GM18870 (cell line): ENCODE measurements around the gene PTPRN2.

ENCODE experiments used
- ATAC-seq: cut with Tn5 transposase; IDR thresholded peaks from one replicate; pipeline ENCODE4 v1.9.1; 2021; ENCODE audit warnings: moderate library complexity; ENCODE audit not compliant: unreplicated experiment

The PTPRN2 gene

GRCh38 chr7:157690058-157690832 lies 897.4 kb downstream of the PTPRN2 start:
- no peak for ATAC-seq

DNA sequence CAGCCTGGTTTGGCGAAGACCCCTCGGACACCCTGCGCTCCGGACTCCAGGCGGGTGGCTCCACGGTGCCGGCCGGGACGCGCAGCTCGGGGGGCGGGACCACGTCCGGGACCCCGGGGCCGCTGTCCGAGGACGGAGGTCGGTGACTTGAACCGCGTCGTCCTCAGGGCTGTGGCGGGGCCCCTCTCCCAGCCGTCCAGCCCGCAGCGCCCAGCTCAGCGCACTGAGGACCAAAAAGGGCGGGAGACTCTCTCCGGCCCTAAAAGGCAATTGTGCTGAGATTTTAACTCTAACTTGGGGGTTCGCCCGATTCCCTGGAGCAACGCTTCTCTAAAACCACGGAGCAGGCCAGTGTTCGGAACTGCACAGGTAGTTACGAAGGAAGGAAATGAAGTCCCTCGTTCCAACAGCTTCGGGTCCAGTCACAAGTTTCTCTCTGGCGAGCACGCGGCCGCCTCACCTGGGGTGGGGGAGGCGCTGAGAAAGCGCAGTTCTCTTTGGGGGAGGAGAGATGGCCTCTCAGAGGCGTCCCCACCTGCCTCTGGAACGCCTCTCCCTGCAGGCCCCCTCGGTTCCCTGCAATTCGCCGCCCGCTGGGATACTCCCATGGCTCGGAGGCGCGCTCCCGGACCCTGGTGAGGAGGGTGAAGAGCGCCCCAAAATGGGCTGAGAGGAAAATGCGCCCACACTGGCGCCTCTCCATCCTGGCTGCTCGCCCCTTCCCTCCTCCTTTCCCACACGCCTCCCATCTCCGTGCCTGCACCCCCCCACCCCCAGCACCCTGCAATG lies 898.2 kb downstream of the PTPRN2 start:
- no peak for ATAC-seq

- no peak for ATAC-seq
Measured at GRCh38 chr7:157688533-157689268, 898.9 kb downstream of the PTPRN2 start.

GRCh38 chr7:157687845-157688532 lies 899.6 kb downstream of the PTPRN2 start:
- ATAC-seq = no peak

DNA sequence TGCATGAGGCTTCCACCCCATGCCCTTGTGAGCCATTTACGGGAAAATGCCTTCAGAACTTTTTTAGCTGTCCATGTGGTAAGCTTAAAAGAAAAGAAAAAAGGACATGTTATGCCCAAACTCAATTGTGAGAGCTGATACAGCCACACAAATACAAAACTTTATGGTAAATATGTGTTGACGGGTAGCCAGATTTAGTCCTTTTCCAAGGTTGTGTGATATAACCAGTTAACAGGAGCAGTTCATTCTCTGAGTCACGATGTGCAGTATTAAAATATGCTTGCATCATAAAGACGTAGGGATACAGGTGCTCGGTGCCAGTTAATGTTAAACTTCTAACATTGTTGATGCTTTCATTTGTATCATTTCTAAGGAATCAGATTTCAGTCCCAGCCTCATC lies 900.5 kb downstream of the PTPRN2 start:
- ATAC-seq = no peak

GRCh38 chr7:157686285-157686894 lies 901.2 kb downstream of the PTPRN2 start:
- no peak for ATAC-seq

- no peak for ATAC-seq
Measured at GRCh38 chr7:157685430-157686284, 902.0 kb downstream of the PTPRN2 start.

GRCh38 chr7:157684909-157685429 lies 902.7 kb downstream of the PTPRN2 start:
- no peak for ATAC-seq

GRCh38 chr7:157684157-157684908 lies 903.3 kb downstream of the PTPRN2 start:
- ATAC-seq = no peak

DNA sequence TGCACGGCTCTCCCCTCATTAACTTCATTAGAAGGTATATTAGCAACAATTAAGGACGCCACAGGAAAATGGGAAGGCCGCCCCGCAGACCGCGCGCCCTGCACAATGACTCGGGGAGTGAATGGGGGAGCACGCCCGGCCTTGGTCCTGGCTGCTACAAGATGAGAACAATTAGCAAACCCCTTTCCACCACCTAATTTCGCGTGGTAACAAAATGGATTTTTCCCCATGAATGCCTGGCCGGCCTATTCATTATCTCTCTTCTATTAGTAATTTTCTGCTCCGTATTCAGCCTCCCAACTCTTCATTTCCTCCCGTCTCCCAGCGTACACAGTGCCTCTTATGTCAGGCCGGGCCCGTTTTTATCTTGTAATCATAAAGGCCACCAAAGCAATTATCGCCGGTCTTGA lies 903.9 kb downstream of the PTPRN2 start:
- no peak for ATAC-seq

DNA sequence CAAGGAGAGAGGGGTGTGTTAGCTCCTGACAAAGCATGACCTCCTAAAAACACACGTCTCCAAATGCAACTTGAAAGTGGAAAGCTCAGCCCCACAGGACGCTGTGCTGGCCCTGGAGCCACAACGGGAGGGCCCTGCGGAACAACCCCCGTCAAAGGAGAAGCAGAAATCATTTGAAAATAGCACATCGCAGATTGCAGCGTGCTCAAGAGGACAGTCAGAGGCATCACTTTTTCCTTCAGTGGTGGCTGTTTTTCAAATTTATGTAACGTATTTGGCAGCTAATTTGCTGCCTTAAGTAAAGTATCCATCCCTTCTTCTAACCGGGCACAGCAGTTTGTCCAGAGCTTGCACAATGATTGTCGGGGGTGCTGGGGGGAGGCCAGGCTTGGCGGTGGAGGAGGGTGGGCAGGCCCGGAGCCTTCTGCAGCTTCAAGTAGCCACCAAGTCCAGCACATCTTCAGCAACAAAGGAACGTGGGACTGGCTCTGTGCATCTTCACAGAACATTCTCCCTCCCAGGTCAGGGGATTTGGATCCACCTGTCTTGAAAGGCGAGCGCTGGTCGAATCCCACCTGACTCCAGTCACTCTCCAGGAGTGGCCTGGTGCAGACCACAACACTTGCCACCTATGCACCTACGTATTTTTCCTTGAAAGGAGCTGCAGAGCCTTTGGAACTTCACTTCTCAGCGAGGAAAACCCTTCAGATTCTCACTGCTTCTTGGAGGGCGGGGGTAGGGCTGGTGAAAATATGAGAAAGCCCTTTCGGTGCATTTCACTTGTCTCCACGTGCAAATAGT lies 904.5 kb downstream of the PTPRN2 start:
- no peak for ATAC-seq

- ATAC-seq = no peak
Measured at GRCh38 chr7:157682064-157682945, 905.3 kb downstream of the PTPRN2 start.

GRCh38 chr7:157679607-157680006 lies 908.0 kb downstream of the PTPRN2 start:
- ATAC-seq = no peak

- ATAC-seq = no peak
Measured at GRCh38 chr7:157678501-157678900, 909.1 kb downstream of the PTPRN2 start.

- no peak for ATAC-seq
Measured at GRCh38 chr7:157676456-157677255, 911.0 kb downstream of the PTPRN2 start.

DNA sequence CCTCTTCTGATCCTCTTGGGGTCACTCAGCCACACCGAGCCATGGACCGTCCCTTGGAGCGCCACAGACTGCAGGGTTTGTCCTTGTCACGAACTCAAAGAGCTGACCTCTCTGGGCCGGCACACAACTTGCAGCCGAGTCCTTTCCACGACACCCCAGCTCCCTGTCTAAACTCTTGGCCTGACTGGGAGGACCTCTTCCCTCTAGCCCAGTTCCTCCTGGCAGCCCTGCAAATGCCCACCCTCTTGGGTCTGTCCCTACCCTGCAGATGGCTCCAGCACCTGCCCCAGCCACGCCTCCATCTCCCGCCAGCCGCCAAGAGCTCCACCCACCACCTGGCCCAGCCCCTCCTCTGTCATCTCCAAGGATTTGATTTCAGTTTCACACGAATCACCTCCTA lies 911.6 kb downstream of the PTPRN2 start:
- ATAC-seq = no peak
